GM18868 (cell line): ENCODE data around the gene MAD2L1.
A peak's percentile ranks its signal among the peaks of the same experiment; 100 is the strongest.

Experiments used
- ATAC-seq: cut with Tn5 transposase; IDR thresholded peaks from one replicate; pipeline ENCODE4 v1.9.1; 2021; ENCODE audit warnings: mild to moderate bottlenecking, moderate library complexity; ENCODE audit not compliant: unreplicated experiment

MAD2L1 gene

GRCh38 chr4:120007191-120007871 is 59.3 kb downstream of the MAD2L1 start:
- ATAC-seq = peak; percentile 67
